DMS53 treated with DMSO at 0.1 percent for 48 hours (cell line): Measurements from ENCODE around the gene CUL7.
"Not testable (repeated sequence)": the region's sequence is repeated elsewhere in the genome, so short reads cannot be mapped to it uniquely, and the experiment has no call there.

Experiments
- DNase-seq: peaks from one replicate; lab custom pipeline; 2025; ENCODE audit not compliant: unreplicated experiment; lab: John Stamatoyannopoulos, UW

CUL7 gene

DNA sequence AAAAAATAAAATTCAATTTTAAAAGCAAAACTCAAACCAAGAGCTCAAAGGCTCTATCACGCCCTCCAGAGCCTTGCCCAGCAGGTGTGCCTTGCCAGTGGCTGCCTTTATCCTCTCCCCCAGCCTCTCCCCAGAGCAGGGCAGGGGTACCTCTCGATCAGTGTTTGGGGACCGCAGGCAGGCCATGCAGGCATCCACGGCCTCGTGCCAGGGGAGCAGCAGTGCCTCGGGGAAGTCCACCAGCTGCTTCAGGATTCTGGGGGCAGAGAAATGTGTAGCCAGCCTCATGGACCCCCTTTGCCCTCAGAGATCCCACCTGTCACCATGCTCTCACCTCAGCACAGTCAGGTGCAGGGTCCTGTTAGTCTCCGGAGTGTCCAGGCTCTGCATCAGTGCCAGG lies 5.7 kb downstream of the CUL7 start:
- no peak for DNase-seq

DNA sequence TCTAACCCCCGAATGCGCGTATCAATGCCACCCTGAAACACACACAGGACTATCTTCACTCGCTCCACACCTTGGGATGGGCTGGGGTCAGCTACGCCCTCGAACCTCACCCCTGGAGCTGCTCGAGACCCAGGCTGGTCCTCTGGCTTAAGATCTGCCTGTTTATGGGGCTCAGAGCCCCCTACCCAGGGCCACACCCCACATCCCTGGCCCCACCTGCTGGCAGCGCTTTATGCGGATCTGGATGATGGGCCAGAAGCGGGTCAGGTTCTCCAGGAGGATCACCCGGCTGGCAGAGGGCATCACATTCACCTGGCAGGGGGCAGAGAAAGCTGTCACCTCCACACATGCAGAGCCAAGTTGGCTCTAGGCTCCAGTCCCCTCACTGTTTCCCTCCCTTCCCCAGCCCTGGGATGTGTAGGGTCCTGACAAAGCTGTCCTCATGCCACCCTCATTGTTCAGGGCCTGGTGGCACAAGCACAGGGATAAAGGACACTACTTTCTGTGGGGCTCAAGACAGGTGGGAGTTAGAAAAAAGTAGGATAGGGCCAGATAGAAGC lies 8.2 kb downstream of the CUL7 start:
- no peak for DNase-seq

DNA sequence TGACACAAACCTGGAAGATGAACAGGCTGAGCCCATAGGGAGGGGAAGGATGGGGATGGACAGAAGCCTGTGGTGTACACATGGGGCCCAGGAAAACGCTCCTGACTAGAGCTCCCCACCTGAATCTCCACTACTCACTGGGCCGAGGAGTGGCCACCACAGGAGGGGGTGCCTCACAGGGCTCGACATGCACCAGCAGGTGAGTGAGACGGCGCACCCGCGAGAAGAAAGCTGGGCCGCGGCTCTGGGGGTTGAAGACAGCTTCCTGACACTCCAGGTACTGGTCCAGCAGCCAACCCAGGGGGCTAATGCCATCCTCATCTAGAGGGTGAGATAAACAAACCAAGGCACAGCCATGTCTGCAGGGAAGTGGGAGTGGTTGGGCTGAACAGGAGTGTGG lies 10.3 kb downstream of the CUL7 start:
- no peak for DNase-seq

DNA sequence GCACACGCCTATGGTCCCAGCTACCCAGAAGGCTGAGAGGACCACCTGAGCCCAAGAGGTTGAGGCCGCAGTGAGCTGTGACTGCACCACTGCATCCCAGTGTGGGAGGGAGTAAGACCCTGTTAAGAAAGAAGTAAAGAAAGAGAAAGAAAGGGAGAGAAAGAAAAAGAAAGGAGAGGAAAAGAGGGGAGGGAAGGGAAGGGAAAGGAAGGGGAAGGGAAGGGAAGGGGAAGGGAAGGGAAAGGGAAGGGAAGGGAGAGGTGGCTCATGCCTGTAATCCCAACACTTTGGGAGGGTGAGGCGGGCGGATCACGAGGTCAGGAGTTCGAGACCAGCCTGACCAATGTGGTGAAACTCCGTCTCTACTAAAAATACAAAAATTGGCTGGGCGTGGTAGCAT lies 12.2 kb downstream of the CUL7 start:
- not testable (repeated sequence) for DNase-seq

DNA sequence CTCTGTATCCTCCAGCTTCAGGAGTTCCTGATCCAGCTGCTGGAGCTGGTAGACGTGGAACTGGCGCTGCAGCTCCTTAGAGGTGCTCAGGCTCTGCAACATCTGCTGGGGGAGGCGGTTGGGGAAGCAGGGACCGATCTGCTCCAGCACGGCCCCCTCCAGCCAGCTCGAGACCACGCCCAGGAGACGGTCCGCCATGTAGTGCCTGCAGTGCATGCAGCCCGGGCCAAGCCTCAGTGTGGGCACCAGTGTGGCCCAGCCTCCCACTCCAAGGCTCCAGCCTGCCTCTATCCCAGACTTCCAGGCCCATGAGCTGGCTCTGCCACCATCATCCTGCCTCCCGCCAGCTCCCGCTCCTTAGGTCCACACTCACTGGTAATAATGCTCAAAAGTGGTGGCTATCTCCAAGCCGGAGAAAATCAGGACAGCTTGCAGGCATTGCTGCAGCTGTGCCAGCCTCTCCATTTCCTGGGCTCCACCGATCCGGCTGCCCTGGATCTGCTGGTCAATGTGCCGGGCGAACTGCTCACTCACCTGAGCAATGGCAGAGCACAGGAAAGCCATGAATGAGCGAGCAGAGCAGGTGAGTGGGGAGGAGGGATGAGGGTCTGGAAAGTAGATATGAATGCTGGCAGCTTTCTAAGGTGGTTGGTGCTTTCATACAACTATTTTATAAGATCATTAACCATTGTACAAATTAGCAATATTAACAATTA lies 13.0 kb downstream of the CUL7 start:
- no peak for DNase-seq

DNA sequence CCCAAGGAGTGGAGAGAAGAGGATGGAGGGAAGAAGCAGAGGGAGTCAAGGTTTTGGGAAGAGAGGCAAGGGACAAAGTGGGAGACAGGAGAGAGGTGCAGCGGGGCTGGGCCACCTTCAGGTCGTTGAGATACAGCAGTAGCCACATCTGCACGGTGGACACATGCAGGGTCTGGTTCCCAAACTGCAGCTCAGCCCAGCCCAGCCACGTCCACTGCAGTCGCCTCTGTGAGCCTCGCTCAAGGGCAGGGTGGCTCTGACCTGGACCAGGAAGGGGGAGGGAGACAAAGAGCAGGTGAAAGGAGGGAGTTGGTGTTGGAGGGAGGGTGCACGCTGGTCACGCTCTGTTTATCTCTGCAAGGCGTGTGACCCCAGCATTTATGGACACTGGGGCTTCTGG lies 14.9 kb downstream of the CUL7 start:
- no peak for DNase-seq

DNA sequence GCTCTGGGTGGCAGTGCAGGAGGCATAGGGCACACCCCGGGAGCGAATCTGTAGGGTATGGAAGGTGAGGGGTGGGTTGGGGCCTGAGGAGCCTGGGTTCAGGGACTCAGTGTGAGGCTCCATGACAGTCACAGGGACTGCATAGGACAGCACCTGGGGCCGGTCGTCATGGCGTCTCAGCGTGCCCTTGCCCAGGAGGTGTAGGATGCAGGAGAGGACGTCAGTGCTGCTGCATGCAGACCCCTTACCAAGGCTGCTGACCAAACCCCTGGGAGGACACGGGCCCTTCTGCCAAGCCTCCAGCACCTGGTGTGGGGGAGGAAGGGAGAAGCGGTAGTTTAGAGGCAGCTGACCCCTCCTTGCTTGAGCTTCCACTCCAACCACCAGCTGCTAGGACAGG lies 15.9 kb downstream of the CUL7 start:
- DNase-seq: no peak

DNA sequence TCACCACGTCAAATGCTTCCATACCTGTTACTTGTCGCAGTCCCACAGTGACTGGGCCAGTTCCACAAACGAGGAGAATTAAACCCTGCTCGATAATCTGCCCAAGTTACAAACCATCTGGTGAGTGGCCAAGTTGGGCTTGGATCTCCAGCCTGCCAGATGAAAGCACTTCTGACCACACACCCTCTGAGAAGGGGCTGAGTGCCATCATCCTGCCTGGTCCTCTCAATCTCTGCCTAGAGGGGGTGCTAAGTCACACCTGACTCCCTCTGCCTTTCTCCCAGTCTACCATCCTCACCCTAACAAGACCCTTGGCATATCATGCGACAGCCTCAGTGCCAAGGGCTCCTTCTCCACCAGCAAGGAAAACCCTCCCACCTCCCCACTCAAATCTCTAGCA lies 16.5 kb downstream of the CUL7 start:
- DNase-seq: no peak

DNA sequence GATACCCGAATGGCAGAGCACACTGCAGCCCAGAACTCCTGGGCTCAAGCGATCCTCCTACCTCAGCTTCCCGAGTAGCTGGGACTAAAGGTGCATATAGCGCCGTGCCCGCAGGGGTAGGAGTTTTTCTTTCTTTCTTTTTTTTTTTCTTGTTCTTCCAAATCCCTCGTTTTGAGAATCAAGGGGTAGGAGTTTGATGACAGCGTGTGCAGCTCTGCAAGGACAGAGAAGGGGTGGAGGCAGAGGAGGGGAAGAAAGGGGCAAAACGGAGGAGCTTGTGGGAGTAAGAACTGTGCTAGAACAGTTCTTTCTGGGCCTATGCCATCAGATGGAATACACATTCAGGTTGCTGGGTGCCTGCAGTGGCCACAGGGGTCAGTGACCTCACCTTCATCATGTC lies 16.9 kb downstream of the CUL7 start:
- no peak for DNase-seq

DNA sequence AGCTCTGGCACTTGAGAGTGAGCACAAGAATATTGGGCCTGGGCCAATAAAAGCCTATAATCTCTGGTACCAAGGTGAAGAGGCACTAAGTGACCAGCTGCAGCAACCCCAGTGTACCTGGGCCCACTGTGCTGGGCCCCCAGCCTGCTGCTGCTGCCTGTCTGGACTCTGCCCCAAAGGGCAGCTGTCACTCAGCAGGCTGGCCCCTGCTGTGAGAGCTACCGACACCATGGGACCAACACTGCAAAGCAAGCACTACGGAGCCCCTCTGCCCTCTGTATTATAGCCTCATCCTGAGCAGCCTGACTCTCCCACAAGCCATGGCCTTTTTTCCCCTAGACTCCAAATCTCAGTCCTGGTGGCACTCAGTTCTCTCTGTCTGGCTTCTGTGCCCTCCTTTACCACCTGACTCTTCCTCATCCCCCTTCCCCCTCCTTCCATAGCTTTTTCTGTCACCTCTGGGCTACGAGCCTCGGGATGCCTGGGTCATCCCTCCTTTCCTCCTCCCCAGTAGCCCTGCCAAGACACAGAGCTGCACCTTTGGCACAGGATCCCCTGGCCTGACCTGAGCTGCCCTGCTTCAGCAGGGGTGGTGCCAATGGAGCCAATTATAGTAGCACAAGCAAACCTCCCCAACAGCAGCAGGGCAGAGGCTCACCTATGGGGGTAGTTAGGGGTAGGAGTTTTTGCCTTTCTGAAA lies 18.0 kb downstream of the CUL7 start:
- DNase-seq: no peak

DNA sequence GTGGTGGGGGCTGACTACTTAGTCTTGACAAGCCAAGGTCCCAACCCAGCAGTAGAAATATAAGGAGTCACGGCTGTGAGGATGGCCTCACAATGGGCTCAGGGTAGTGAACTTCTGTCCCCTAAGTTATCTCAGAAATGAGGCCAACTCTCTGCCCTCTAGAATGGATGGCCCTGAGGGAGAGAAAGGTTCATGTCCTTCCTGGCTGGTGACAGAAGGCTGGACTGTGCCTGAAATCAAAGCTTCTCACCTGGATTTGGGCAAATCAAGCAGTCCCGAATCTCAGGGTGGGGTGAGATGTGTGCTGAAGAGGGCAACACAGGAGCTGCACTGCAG lies 19.5 kb downstream of the CUL7 start:
- DNase-seq: no peak

DNA sequence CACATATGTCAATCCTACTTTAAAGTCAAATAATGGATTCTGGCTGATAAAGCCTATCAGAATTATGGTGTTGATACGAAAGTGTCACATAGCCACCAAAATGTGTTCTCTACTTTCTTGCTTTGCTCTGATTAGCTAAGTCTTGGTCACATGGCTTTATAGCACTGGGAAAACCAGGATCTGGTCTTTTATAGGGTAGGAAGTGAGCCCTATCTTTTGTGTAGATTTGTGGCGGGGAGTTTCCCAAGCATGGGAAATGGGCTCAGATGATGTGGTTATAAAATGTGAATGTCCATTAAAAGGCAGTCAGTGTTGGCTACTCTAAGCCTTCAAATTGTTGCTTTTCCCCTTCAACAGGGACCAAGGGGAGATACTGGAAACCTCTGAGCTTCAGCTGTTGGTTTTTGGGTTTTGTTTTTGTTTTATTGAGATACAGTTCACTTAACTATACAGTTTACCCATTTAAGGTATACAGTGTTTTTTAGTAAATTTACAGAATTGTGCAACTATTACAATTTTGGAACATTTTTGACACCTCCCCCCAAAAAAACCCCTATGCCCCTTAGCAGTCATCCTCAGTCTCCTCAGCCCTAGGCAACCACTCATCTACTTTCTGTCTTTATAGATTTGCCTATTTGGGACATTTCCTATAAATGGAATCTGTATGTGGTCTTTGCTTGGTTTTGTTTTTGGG lies 20.0 kb downstream of the CUL7 start:
- no peak for DNase-seq

DNA sequence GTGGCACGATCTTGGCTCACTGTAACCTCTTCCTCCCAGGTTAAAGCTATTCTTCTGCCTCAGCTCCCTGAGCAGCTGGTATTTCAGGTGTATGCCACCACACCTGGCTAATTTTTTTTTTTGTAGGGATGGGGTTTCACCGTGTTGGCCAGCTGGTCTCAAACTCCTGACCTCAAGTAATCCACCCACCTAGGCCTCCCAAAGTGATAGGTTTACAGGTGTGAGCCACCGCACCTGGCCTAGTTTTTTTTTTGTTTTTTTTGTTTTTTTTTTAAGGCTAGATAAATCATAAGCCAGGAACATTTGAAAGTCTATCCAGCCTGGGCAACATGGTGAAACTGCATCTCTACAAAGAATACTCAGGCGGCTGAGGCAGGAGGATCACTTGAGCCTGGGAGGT lies 21.3 kb downstream of the CUL7 start:
- no peak for DNase-seq

DNA sequence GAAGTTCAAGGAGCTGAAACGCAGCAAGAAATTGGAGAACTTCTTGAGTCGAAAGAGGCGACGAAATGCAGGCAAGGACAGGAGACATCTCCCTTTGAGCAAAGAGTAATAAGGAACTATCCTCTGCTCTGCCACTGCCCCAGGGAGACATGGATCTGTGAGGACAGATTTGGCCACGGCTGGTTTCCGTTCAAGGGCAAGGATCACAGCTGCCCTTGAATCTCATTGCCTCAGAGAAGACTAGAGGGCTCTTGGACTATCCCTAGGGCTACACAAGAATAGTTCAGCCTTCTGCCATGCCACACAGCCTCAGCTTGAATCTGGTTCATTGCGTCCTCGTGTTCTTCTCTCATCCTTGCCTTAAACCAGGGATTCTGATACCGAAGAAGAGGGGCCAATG lies 24.5 kb downstream of the CUL7 start:
- no peak for DNase-seq

DNA sequence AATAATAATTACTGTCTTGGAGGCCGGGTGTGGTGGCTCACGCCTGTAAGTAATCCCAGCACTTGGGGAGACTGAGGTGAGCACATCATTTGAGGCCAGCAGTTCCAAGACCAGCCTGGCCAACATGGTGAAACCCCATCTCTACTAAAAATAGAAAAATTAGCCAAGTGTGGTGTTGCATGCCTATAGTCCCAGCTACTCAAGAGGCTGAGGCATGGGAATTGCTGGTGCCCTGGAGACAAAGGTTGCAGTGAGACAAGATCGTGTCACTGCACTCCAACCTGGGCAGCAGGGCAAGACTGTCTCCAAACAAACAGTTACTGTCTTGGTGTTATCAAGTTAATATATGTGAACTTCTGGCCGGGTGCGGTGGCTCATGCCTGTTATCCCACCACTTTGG lies 27.3 kb downstream of the CUL7 start:
- no peak for DNase-seq

DNA sequence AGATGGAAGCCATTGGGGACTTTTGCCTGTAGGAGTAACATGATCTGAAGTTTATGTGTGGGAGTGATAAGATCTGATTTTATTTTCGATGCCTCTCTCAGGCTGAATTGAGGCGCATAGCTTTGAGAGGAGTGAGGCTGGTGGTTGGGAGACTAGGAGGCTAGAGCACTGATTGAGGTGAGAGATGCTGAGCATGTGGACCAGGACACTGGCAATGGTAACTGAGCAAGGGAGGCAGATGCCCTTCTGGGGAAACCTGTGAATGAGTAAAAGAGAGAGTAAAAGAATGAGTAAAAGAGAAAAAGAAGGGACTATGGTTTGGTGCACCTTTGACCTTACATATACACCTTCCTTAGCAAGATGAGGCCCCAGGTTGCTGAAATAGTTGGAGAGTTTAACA lies 29.2 kb downstream of the CUL7 start:
- DNase-seq: no peak

DNA sequence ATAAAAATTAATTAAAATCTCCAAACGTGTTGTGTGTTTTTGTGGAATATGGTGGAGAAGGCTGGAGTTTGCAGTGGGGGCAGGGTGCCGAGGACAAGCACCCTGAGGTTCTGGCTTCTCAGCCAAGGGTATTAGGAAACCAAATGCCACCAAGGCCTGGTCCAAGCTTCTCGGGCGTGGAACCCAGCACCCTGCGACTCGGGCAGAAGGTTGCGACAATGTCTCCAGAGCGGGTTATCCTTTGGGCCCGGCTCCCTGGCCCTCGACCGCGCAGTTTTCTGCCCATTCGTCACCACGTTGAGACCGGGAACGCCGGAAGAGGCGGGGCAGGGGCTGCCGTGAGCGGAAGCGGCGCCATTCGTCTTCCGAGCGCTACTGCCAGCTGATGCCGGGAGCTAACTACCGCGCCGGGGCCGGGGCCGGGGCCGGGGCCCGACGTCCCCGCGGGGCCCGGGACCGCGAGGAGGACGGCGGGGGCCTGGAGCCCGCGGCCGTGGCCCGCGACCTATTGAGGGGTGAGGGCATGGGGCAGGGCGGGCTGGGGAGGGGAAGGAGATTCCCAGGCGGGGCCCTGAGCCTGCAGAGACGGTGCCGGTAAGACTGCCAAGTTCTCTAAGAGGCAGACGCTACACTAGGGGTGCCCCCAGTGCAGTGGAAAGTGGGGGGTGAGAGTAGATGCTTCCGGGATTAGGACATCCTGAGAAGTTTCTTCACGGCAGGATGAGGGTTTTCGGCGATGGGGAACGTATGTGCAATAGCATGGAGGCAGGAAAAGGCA lies 32.2 kb downstream of the CUL7 start, which contains the start of gene RRP36:
Gene RRP36, plus strand, starts transcription at position 354 of the 778 bp plus-strand sequence. Its CDS starts 32 bp downstream, at position 386.
- DNase-seq: peak; percentile 60

DNA sequence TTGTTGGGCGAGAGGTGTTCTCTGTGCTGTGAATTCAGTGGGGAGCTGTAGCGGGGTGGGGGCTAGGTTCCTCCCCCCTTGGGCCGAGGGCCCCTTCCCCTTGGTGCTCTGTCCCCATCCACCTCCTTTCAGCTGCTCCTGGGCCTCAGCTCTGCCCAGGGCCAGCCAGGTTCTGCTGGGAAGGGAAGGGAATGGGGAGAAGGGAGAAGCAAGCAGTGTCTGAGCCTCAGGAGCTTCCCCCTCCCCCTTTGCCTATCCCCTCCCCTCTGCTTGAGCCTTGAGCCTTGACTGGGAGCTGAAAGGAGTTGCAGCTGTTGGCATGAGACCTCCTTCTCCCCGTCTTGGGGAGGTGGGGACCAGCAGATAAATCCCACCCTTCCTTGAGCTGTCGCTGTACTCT lies 32.8 kb downstream of the CUL7 start:
- no peak for DNase-seq

DNA sequence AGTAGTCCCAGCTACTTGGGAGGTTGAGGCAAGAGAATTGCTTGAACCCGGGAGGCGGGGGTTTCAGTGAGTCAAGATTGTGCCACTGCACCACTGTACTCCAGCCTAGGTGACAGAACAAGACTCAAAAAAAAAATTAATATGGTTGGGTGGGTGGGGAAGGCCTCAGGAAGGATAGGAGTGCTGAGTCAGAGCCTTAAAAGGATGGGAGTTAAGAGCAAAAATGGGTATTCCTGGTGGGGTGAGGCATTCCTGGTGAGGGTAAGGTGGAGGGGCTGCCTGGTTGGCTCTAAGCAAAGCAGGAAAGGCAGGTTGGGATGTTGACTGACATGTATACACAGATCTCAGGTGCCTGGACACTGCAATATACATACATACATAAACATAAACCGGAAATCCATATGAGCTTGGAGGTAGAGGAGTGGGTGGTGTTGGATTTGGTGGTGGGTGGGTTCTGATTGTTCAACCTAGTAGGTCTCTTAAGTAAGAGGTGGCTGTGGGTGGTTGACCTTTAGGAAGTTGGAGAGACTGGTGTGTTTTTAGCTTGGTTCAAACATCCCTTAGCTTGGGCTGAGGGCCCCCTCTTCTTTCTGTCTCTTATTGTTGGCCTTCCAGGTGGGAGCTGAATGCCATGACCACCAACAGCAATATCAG lies 33.5 kb downstream of the CUL7 start:
- no peak for DNase-seq

DNA sequence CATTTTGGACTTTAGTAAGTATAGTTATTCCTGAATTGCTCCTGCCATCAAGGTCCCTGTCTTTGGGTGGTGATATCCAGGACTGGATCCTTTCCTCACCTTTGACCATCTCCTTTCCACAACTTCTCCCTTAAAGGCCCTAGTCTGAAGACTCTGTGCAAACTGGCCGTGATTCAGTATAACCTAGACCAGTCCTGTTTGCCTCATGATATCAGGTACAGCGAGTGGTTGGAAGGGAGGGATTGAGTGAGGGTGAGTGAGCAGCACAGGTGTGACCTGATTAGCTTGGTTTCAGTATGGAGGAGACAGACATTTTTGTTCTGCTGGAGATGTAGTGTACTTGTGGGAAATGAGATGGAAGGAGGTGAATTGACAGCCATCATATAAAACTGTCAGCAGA lies 34.5 kb downstream of the CUL7 start:
- no peak for DNase-seq

DNA sequence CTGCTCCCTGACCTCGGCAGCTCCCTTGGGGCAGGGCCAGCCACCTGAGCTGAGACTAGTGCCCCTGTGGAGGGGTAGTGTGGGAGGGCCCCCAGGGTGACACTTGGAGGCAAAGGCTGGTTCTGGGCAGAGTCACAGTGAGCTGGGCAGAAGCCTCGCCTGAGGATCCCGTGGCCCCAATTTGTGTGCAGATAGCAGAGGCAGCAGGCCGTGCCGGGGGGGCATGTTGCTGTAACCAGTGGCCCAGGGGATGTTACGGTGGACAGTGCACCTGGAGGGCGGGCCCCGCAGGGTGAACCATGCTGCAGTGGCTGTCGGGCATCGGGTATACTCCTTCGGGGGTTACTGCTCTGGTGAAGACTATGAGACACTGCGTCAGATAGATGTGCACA lies 36.7 kb downstream of the CUL7 start:
- no peak for DNase-seq
